Liver (tissue), 3 donors: ENCODE data around the gene CUX1.

Experiments
- EGR1 ChIP-seq, 2 donors: IDR thresholded peaks; 2 replicates each; pipeline ENCODE4 v1.6.1; 2016 to 2018; ENCODE audit warnings: antibody characterized with exemption in 2 of 2, low read depth in 2 of 2
- FOXA1 ChIP-seq: IDR thresholded peaks from 2 replicates; pipeline ENCODE4 v1.6.1; 2016; ENCODE audit warnings: antibody characterized with exemption
- GABPA ChIP-seq, 2 donors: IDR thresholded peaks in 1 of 2; conservative IDR thresholded peaks in 1 of 2; 2 replicates each; pipeline ENCODE4 v1.6.1; 2016; ENCODE audit warnings: antibody characterized with exemption in 2 of 2, mild to moderate bottlenecking in 1 of 2, moderate library complexity in 1 of 2
- JUND ChIP-seq, 2 donors: IDR thresholded peaks; 2 replicates each; pipeline ENCODE4 v1.6.1; 2016; ENCODE audit warnings: antibody characterized with exemption in 2 of 2
- RAD21 ChIP-seq, 2 donors: IDR thresholded peaks; 2 replicates each; pipeline ENCODE4 v1.6.1; 2016; ENCODE audit warnings: antibody characterized with exemption in 2 of 2, mild to moderate bottlenecking in 2 of 2
- SP1 ChIP-seq: IDR thresholded peaks from 2 replicates; pipeline ENCODE4 v1.6.1; 2018; ENCODE audit warnings: antibody characterized with exemption, mild to moderate bottlenecking
- TAF1 ChIP-seq: conservative IDR thresholded peaks from 2 replicates; pipeline ENCODE4 v1.6.1; 2016; ENCODE audit warnings: antibody characterized with exemption, mild to moderate bottlenecking
- YY1 ChIP-seq: IDR thresholded peaks from 2 replicates; pipeline ENCODE4 v1.6.1; 2016; ENCODE audit warnings: antibody characterized with exemption, mild to moderate bottlenecking
- TF ChIP-seq, protein P1 (sequence below): fragments of 150-350 bp; IDR thresholded peaks from 2 replicates; pipeline ENCODE4 v1.5.1; 2017; ENCODE audit warnings: improper control_type of control experiment, low read depth, low read length; ENCODE audit not compliant: missing input control
- TF ChIP-seq, protein P2 (sequence below): IDR thresholded peaks from 2 replicates; pipeline ENCODE4 v1.6.1; 2016; ENCODE audit warnings: antibody characterized with exemption, mild to moderate bottlenecking
- TF ChIP-seq, protein P3 (sequence below): IDR thresholded peaks from 2 replicates; pipeline ENCODE4 v1.6.1; 2016; ENCODE audit warnings: antibody characterized with exemption
- TF ChIP-seq, protein P4 (sequence below): IDR thresholded peaks from 2 replicates; pipeline ENCODE4 v1.6.1; 2016; ENCODE audit warnings: antibody characterized with exemption
- donor health status: healthy.
- donor health status: healthy.

DNA sequence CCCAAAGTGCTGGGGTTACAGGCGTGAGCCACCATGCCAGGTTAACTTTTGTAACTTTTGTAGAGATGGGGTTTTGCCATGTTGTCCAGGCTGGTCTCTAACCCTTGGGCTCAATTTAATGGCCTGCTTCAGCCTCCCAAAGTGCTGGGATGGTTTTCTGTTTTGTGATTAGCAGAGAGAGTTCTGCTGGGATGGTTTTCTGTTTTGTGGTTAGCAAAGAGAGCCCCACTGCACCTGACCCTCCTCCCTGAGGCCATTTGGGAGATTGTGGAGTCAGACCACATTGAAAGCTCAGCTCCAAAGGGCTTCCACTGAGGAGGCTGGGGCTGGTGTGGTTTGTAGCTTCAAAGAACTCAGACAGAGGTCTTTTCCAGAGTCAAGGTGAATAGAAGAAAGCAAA is 29.6 kb upstream of the CUX1 start:
- TF ChIP-seq JUND (IDR thresholded peaks at IDR 0.05): no peak
- TF ChIP-seq, protein P1, sequence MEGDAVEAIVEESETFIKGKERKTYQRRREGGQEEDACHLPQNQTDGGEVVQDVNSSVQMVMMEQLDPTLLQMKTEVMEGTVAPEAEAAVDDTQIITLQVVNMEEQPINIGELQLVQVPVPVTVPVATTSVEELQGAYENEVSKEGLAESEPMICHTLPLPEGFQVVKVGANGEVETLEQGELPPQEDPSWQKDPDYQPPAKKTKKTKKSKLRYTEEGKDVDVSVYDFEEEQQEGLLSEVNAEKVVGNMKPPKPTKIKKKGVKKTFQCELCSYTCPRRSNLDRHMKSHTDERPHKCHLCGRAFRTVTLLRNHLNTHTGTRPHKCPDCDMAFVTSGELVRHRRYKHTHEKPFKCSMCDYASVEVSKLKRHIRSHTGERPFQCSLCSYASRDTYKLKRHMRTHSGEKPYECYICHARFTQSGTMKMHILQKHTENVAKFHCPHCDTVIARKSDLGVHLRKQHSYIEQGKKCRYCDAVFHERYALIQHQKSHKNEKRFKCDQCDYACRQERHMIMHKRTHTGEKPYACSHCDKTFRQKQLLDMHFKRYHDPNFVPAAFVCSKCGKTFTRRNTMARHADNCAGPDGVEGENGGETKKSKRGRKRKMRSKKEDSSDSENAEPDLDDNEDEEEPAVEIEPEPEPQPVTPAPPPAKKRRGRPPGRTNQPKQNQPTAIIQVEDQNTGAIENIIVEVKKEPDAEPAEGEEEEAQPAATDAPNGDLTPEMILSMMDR: no peak
- TF ChIP-seq TAF1: no peak
- TF ChIP-seq, protein P2, sequence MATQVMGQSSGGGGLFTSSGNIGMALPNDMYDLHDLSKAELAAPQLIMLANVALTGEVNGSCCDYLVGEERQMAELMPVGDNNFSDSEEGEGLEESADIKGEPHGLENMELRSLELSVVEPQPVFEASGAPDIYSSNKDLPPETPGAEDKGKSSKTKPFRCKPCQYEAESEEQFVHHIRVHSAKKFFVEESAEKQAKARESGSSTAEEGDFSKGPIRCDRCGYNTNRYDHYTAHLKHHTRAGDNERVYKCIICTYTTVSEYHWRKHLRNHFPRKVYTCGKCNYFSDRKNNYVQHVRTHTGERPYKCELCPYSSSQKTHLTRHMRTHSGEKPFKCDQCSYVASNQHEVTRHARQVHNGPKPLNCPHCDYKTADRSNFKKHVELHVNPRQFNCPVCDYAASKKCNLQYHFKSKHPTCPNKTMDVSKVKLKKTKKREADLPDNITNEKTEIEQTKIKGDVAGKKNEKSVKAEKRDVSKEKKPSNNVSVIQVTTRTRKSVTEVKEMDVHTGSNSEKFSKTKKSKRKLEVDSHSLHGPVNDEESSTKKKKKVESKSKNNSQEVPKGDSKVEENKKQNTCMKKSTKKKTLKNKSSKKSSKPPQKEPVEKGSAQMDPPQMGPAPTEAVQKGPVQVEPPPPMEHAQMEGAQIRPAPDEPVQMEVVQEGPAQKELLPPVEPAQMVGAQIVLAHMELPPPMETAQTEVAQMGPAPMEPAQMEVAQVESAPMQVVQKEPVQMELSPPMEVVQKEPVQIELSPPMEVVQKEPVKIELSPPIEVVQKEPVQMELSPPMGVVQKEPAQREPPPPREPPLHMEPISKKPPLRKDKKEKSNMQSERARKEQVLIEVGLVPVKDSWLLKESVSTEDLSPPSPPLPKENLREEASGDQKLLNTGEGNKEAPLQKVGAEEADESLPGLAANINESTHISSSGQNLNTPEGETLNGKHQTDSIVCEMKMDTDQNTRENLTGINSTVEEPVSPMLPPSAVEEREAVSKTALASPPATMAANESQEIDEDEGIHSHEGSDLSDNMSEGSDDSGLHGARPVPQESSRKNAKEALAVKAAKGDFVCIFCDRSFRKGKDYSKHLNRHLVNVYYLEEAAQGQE: no peak
- TF ChIP-seq SP1: no peak
- TF ChIP-seq, protein P3, sequence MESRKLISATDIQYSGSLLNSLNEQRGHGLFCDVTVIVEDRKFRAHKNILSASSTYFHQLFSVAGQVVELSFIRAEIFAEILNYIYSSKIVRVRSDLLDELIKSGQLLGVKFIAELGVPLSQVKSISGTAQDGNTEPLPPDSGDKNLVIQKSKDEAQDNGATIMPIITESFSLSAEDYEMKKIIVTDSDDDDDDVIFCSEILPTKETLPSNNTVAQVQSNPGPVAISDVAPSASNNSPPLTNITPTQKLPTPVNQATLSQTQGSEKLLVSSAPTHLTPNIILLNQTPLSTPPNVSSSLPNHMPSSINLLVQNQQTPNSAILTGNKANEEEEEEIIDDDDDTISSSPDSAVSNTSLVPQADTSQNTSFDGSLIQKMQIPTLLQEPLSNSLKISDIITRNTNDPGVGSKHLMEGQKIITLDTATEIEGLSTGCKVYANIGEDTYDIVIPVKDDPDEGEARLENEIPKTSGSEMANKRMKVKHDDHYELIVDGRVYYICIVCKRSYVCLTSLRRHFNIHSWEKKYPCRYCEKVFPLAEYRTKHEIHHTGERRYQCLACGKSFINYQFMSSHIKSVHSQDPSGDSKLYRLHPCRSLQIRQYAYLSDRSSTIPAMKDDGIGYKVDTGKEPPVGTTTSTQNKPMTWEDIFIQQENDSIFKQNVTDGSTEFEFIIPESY: no peak
- no peak for TF ChIP-seq GABPA (IDR thresholded peaks at IDR 0.05 in 1 of 2, conservative IDR thresholded peaks at IDR 0.05 in 1 of 2)
- TF ChIP-seq, protein P4, sequence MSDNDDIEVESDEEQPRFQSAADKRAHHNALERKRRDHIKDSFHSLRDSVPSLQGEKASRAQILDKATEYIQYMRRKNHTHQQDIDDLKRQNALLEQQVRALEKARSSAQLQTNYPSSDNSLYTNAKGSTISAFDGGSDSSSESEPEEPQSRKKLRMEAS: no peak
- TF ChIP-seq EGR1 (IDR thresholded peaks at IDR 0.05; ENCODE audit: low read depth in 2 of 2): no peak
- TF ChIP-seq YY1: no peak
- no peak for TF ChIP-seq RAD21 (IDR thresholded peaks at IDR 0.05)
- no peak for TF ChIP-seq FOXA1
